Prostate gland (tissue), 2 donors: Measurements from ENCODE around the gene FGFRL1. TPM values are rescaled to one million over a fixed set of nuclear protein-coding genes. Genes with fewer than 3 reads are reported as not detected.

ENCODE experiments used
- DNase-seq: peaks from one replicate; pipeline ENCODE4 v3.0.0-alpha.2; 2019; ENCODE audit warnings: low spot score
- H3K27ac ChIP-seq, 2 donors: fragments of 200-600 bp; sonication (generic); 2 replicates each; pipeline ENCODE4 v1.5.1; 2017 to 2019
- H3K27me3 ChIP-seq: fragments of 200-600 bp; sonication (generic); replicated peaks from 2 replicates; pipeline ENCODE4 v1.5.1; 2019; ENCODE audit not compliant: insufficient read depth
- H3K36me3 ChIP-seq, 2 donors: fragments of 200-600 bp; sonication (generic); 1 replicate in 1 of 2; 2 replicates in 1 of 2; pipeline versions ENCODE4 v1.5.1 to v1.8.1; 2017 to 2019
- H3K4me1 ChIP-seq: fragments of 200-600 bp; sonication (generic); replicated peaks from 2 replicates; pipeline ENCODE4 v1.5.1; 2019
- H3K4me3 ChIP-seq, 2 donors: fragments of 200-600 bp; sonication (generic); 2 replicates each; pipeline ENCODE4 v1.5.1; 2017 to 2019
- H3K9me3 ChIP-seq: fragments of 200-600 bp; sonication (generic); 2 replicates; pipeline ENCODE4 v1.5.1; 2017
- POLR2A ChIP-seq: fragments of 450-650 bp; IDR thresholded peaks from one replicate; pipeline ENCODE4 v1.6.1; 2016; ENCODE audit warnings: antibody characterized with exemption, mild to moderate bottlenecking
- POLR2AphosphoS5 ChIP-seq: sonication (generic); formaldehyde crosslinking; IDR thresholded peaks from one replicate; pipeline ENCODE4 v1.6.1; 2017; ENCODE audit warnings: antibody characterized with exemption
- WGBS: methylation state at CpG from one replicate; pipeline ENCODE4 v1.1.5; 2018; 5-methylcytosine and 5-hydroxymethylcytosine counted together
- intact Hi-C: fragments of 100-400 bp; cut with DNase I; formaldehyde crosslinking; loops from one replicate; pipeline ENCODE4 v1.14.2; 2022
- total RNA-seq, 2 donors: library from RNA; depleted of rRNA; stranded (reverse); fragments of >200 nt; gene quantifications; one replicate each; pipeline ENCODE4 v1.1.0, GENCODE V29; 2016
- TF ChIP-seq, protein P1 (sequence below), 4 experiments: fragments of 200-600 bp in 2 of 4; fragments of 450-650 bp in 2 of 4; sonication (generic) in 2 of 4; IDR thresholded peaks; 1 replicate in 3 of 4; 2 replicates in 1 of 4; pipeline ENCODE4 v1.5.1; 2016 to 2019; ENCODE audit warnings: antibody characterized with exemption in 4 of 4, mild to moderate bottlenecking in 2 of 4, moderate library complexity in 2 of 4

FGFRL1 gene
- total RNA-seq, 2 donors from 2014 or later, result 26.6 to 29.4 TPM

DNA sequence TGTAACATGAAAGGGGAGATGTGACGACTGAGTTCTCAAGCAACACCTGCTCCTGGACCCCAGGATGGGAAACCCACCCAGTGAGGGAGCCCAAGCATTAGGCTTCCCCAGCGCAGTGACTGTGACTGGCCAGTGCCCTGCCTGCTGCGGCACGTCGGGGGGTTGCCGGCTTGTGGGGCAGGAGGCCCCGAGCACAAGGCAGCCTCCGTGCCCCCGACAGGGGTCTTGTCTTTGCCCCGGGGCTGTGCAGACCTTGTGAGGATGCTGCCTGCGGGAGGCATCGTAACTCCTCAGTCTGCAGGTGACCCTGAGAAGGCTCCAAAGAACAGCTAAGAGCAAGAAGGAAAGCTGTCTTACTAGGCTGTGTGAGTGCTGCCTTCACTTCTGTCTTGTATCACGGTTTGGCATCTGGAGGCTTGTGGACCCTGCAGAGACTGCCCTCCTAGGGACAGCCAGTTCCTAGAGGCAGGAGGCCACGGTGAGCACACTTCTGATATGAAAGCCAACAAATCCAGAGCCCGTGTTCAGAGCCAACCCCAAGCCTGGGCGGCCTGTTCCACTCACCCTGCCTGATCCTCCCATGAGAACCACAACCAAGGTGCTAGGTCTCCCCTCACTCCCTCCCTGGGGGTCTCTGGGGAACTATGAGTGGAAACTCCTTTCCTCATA is 47.7 kb downstream of the FGFRL1 start:
- Histone ChIP-seq H3K9me3 (no peaks in the 10 kb centered on the region), H3K4me3 (no peak overlapping the region), H3K4me1 (no peaks in the 10 kb centered on the region), H3K27ac (no peak overlapping the region), H3K36me3 (no peaks in the 10 kb centered on the region), H3K27me3 (no peaks in the 10 kb centered on the region)
- 41% methylated on average over 16 of the region's 16 CpGs for whole genome bisulfite sequencing
- no peak for TF ChIP-seq POLR2AphosphoS5
- TF ChIP-seq, protein P1, sequence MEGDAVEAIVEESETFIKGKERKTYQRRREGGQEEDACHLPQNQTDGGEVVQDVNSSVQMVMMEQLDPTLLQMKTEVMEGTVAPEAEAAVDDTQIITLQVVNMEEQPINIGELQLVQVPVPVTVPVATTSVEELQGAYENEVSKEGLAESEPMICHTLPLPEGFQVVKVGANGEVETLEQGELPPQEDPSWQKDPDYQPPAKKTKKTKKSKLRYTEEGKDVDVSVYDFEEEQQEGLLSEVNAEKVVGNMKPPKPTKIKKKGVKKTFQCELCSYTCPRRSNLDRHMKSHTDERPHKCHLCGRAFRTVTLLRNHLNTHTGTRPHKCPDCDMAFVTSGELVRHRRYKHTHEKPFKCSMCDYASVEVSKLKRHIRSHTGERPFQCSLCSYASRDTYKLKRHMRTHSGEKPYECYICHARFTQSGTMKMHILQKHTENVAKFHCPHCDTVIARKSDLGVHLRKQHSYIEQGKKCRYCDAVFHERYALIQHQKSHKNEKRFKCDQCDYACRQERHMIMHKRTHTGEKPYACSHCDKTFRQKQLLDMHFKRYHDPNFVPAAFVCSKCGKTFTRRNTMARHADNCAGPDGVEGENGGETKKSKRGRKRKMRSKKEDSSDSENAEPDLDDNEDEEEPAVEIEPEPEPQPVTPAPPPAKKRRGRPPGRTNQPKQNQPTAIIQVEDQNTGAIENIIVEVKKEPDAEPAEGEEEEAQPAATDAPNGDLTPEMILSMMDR (IDR thresholded peaks at IDR 0.05), result no peak
- intact Hi-C loops, result no loop called here
- DNase-seq, result no peak

DNA sequence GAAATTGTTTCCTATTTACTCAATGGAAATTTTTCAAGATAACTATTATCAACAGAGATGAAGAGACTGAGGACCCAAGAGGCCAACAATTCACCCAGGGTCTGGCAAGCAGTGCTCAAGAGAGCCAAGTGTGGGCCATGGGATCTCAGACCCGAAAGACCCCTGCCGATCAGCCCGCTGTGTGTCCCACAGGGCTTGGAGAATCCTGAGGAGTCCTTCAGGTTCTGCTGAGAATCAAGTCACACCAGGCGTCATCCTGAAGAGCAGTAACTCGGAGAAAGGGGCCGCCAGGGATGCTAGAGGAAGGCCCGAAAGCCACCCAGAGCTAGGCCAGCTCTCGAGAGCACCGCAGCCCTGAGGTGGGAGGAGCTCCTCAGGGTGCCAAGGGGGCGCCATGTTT is 48.7 kb downstream of the FGFRL1 start:
- Histone ChIP-seq H3K9me3 (no peaks in the 10 kb centered on the region), H3K4me3 (no peak overlapping the region), H3K4me1 (no peaks in the 10 kb centered on the region), H3K27ac (no peak overlapping the region), H3K36me3 (no peaks in the 10 kb centered on the region), H3K27me3 (no peaks in the 10 kb centered on the region)
- no peak for TF ChIP-seq POLR2AphosphoS5
- TF ChIP-seq POLR2A, result no peak
- TF ChIP-seq, protein P1 (IDR thresholded peaks at IDR 0.05), result no peak
- DNase-seq, result no peak
- 79% methylated on average over 10 of the region's 10 CpGs for WGBS
- intact Hi-C loops, result no loop called here

- no peaks in the 10 kb centered on the region for H3K9me3 ChIP-seq
- intact Hi-C loops, result no loop called here
- H3K27ac ChIP-seq, result no peak overlapping the region
- H3K27me3 ChIP-seq, result no peaks in the 10 kb centered on the region
- H3K36me3 ChIP-seq, result no peaks in the 10 kb centered on the region
- no peak for DNase-seq
- no peaks in the 10 kb centered on the region for H3K4me1 ChIP-seq
- H3K4me3 ChIP-seq, result no peak overlapping the region
- 94% methylated on average over 9 of the region's 9 CpGs for WGBS
- TF ChIP-seq, protein P1 (IDR thresholded peaks at IDR 0.05), result no peak
- no peak for TF ChIP-seq POLR2A
- no peak for TF ChIP-seq POLR2AphosphoS5
These were observed 49.2 kb downstream of the FGFRL1 start for GRCh38 chr4:1060621-1061020.

DNA sequence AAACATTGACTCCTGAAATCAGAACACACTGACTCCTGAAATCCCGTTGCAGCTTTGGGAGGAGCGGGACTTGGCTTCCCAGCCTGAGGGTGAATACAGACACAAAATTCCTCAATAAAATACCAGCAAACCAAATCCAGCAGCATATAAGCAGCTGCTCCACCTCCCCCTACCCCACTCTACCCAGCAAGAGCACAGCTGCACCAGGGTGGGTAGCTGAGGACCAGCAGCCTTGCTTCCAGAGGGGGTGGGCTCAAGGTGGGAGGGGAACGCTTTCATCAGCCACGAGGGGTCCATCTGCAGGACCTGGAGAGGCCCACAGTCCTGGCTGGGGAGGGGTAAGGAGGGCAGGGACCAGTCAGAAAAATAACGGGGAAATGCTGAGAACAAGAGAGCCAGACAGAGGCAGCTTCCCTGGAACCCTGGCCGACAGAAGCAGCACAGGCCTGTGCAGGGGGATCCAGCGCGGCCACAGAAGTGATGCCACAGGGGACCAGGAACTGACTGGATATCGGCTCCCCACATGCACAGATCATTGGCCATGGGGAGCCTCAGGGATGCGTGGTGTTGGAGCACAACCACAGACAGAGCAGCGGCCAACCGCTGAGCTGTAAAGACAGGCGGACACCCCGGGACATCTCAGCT is 49.8 kb downstream of the FGFRL1 start:
- Histone ChIP-seq H3K4me1 (no peaks in the 10 kb centered on the region), H3K27ac (no peak overlapping the region), H3K9me3 (no peaks in the 10 kb centered on the region), H3K4me3 (no peak overlapping the region), H3K27me3 (no peaks in the 10 kb centered on the region), H3K36me3 (no peaks in the 10 kb centered on the region)
- no peak for DNase-seq
- intact Hi-C loops, result no loop called here
- 86% methylated on average over 14 of the region's 14 CpGs for WGBS
- TF ChIP-seq POLR2AphosphoS5, result no peak
- TF ChIP-seq, protein P1 (IDR thresholded peaks at IDR 0.05), result no peak
- no peak for TF ChIP-seq POLR2A

DNA sequence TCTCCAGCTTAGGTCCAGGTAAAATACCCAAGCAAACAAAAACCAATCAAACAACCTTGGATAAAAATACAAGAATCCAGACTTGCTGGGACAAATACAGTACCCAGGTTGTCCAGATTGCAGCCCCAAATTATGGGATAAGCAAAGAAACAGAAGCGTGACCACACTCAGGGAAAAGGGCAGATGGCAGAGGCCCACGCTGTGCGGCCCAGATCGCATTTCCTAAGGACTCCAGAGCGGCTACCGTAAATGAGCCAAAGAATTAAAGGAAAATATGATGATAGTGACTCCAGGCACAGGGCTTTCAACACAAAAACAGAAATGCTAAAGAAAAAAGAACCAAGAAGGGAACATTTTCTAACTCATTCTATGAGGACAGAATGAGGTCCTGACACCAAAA is 50.3 kb downstream of the FGFRL1 start:
- Histone ChIP-seq H3K27me3 (no peaks in the 10 kb centered on the region), H3K4me3 (no peak overlapping the region), H3K27ac (no peak overlapping the region), H3K36me3 (no peaks in the 10 kb centered on the region), H3K9me3 (no peaks in the 10 kb centered on the region), H3K4me1 (no peaks in the 10 kb centered on the region)
- TF ChIP-seq POLR2A, result no peak
- TF ChIP-seq POLR2AphosphoS5, result no peak
- TF ChIP-seq, protein P1 (IDR thresholded peaks at IDR 0.05), result no peak
- intact Hi-C loops, result no loop called here
- 83% methylated on average over 6 of the region's 6 CpGs for WGBS
- no peak for DNase-seq
